ENCODE results near the gene VCX2.
"Not testable (repeated sequence)": the region's sequence is repeated elsewhere in the genome, so short reads cannot be mapped to it uniquely, and the experiment has no call there.

Gene VCX2

GRCh38 chrX:8171169-8171568, at the start of gene VCX2:
Gene VCX2, minus strand, starts transcription at chrX:8171267. Its CDS starts 624 bp downstream, at chrX:8170643.
- DNase-seq (ENCODE audit: low read depth), result not testable (repeated sequence)

GRCh38 chrX:8204943-8205342, 33.9 kb upstream of the VCX2 start:
- no peak for DNase-seq (ENCODE audit: low read depth)

- DNase-seq (ENCODE audit: low read depth), result no peak
Observed at GRCh38 chrX:8204169-8204935, 33.3 kb upstream of the VCX2 start.

- no peak for DNase-seq (ENCODE audit: low read depth)
Observed at GRCh38 chrX:8201896-8202331, 30.8 kb upstream of the VCX2 start.

GRCh38 chrX:8196776-8197175, 25.7 kb upstream of the VCX2 start:
- no peak for DNase-seq (ENCODE audit: low read depth)

- no peak for DNase-seq (ENCODE audit: low read depth)
Observed at GRCh38 chrX:8194216-8194615, 23.1 kb upstream of the VCX2 start.

GRCh38 chrX:8192276-8192675, 21.2 kb upstream of the VCX2 start:
- DNase-seq (ENCODE audit: low read depth), result no peak

- no peak for DNase-seq (ENCODE audit: low read depth)
Observed at GRCh38 chrX:8191022-8191421, 20.0 kb upstream of the VCX2 start.

GRCh38 chrX:8190341-8190830, 19.3 kb upstream of the VCX2 start:
- no peak for DNase-seq (ENCODE audit: low read depth)

- DNase-seq (ENCODE audit: low read depth), result no peak
Observed at GRCh38 chrX:8189096-8189830, 18.2 kb upstream of the VCX2 start.

GRCh38 chrX:8183346-8183745, 12.3 kb upstream of the VCX2 start:
- DNase-seq (ENCODE audit: low read depth), result no peak

GRCh38 chrX:8179656-8180055, 8.6 kb upstream of the VCX2 start:
- DNase-seq (ENCODE audit: low read depth), result no peak

- DNase-seq (ENCODE audit: low read depth), result not testable (repeated sequence)
Observed at GRCh38 chrX:8154011-8154410, 17.1 kb downstream of the VCX2 start.

- DNase-seq (ENCODE audit: low read depth), result no peak
Observed at GRCh38 chrX:8147226-8147625, 23.8 kb downstream of the VCX2 start.

GRCh38 chrX:8144925-8145324, 26.1 kb downstream of the VCX2 start:
- DNase-seq (ENCODE audit: low read depth), result no peak

- DNase-seq (ENCODE audit: low read depth), result no peak
Observed at GRCh38 chrX:8141896-8142295, 29.2 kb downstream of the VCX2 start.

GRCh38 chrX:8140986-8141744, 29.9 kb downstream of the VCX2 start:
- DNase-seq (ENCODE audit: low read depth), result no peak

- no peak for DNase-seq (ENCODE audit: low read depth)
Observed at GRCh38 chrX:8139716-8140115, 31.4 kb downstream of the VCX2 start.

GRCh38 chrX:8138252-8138651, 32.8 kb downstream of the VCX2 start:
- DNase-seq (ENCODE audit: low read depth), result no peak

GRCh38 chrX:8126648-8127047, 44.4 kb downstream of the VCX2 start:
- no peak for DNase-seq (ENCODE audit: low read depth)

GRCh38 chrX:8126092-8126491, 45.0 kb downstream of the VCX2 start:
- DNase-seq (ENCODE audit: low read depth), result no peak

- DNase-seq (ENCODE audit: low read depth), result no peak
Observed at GRCh38 chrX:8125566-8125965, 45.5 kb downstream of the VCX2 start.

GRCh38 chrX:8122538-8122937, 48.5 kb downstream of the VCX2 start:
- no peak for DNase-seq (ENCODE audit: low read depth)
